ENCODE results near the gene CLEC2B. TPM values are rescaled to one million over a fixed set of nuclear protein-coding genes. Genes with fewer than 3 reads are reported as not detected.

The CLEC2B gene
- total RNA-seq, 1 donor from 2014 or later = not detected

DNA sequence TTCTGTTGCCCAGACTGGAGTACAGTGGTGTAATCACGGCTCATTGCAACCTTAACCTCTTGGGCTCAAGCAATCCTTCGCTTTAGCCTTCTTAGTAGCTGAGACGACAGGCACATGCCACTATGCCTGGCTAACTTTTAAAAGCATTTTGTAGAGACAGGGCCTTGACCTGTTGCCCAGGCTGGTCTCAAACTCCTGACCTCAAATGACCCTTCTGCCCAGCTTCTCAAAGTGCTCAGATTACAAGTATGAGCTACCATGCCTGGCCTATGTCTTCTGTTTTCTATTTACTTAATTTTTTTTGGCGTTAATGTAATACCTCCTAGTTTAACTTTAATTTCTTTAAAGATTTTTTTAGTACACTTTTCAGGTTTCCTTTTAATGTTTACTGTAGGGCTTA is 62.4 kb downstream of the CLEC2B start:
- Mint-ChIP-seq H3K4me1 (ENCODE audit: unreplicated experiment) (no peaks in the 10 kb centered on the region), H3K4me3 (ENCODE audit: unreplicated experiment) (no peak overlapping the region), H3K9me3 (ENCODE audit: unreplicated experiment) (no peaks in the 10 kb centered on the region), H3K27me3 (ENCODE audit: unreplicated experiment) (peaks cover 21% of the 10 kb centered on the region), H3K27ac (ENCODE audit: unreplicated experiment) (no peak overlapping the region), H3K36me3 (ENCODE audit: unreplicated experiment) (no peaks in the 10 kb centered on the region)
- TF ChIP-seq, protein P1, sequence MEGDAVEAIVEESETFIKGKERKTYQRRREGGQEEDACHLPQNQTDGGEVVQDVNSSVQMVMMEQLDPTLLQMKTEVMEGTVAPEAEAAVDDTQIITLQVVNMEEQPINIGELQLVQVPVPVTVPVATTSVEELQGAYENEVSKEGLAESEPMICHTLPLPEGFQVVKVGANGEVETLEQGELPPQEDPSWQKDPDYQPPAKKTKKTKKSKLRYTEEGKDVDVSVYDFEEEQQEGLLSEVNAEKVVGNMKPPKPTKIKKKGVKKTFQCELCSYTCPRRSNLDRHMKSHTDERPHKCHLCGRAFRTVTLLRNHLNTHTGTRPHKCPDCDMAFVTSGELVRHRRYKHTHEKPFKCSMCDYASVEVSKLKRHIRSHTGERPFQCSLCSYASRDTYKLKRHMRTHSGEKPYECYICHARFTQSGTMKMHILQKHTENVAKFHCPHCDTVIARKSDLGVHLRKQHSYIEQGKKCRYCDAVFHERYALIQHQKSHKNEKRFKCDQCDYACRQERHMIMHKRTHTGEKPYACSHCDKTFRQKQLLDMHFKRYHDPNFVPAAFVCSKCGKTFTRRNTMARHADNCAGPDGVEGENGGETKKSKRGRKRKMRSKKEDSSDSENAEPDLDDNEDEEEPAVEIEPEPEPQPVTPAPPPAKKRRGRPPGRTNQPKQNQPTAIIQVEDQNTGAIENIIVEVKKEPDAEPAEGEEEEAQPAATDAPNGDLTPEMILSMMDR (IDR thresholded peaks at IDR 0.05) = no peak
- no peak for DNase-seq (ENCODE audit: extremely low spot score, unreplicated experiment)

GRCh38 chr12:9805883-9806282 is 63.3 kb downstream of the CLEC2B start:
- Mint-ChIP-seq H3K27me3 (ENCODE audit: unreplicated experiment) (peaks cover 14% of the 10 kb centered on the region), H3K9me3 (ENCODE audit: unreplicated experiment) (no peaks in the 10 kb centered on the region), H3K4me1 (ENCODE audit: unreplicated experiment) (no peaks in the 10 kb centered on the region), H3K27ac (ENCODE audit: unreplicated experiment) (no peak overlapping the region), H3K4me3 (ENCODE audit: unreplicated experiment) (no peak overlapping the region), H3K36me3 (ENCODE audit: unreplicated experiment) (no peaks in the 10 kb centered on the region)
- TF ChIP-seq, protein P1 (IDR thresholded peaks at IDR 0.05) = no peak
- no peak for DNase-seq (ENCODE audit: extremely low spot score, unreplicated experiment)

Other genes starting within 250 kb of the CLEC2B start
- 7.4 and 10.0 TPM in 2 replicates for gene CLEC2D, start 199.6 kb downstream of the CLEC2B start, total RNA-seq
- gene CLECL1, start 136.3 kb downstream of the CLEC2B start, total RNA-seq = not detected in 2 replicates
- gene CD69, start 108.5 kb downstream of the CLEC2B start, total RNA-seq = not detected in 2 replicates
- gene KLRF1, start 41.9 kb downstream of the CLEC2B start, total RNA-seq = not detected in 2 replicates
- not detected in 2 replicates for gene KLRF2, start 12.1 kb upstream of the CLEC2B start, total RNA-seq
- gene CLEC2A, start 63.0 kb upstream of the CLEC2B start, total RNA-seq = not detected in 2 replicates
- not detected in 2 replicates for gene CLEC12A, start 102.1 kb upstream of the CLEC2B start, total RNA-seq
- gene CLEC1B, start 129.8 kb upstream of the CLEC2B start, total RNA-seq = not detected in 2 replicates
- gene CLEC12B, start 141.3 kb upstream of the CLEC2B start, total RNA-seq = not detected in 2 replicates
- not detected in 2 replicates for gene CLEC9A, start 161.3 kb upstream of the CLEC2B start, total RNA-seq
- gene CLEC1A, start 229.6 kb upstream of the CLEC2B start, total RNA-seq = not detected in 2 replicates